ENCODE data around the gene SH3BGR.

Gene SH3BGR

GRCh38 chr21:39527664-39528381, 76.1 kb downstream of the SH3BGR start:
- no peak for TF ChIP-seq ZNF565 (CRISPR knock-in tag; conservative IDR thresholded peaks at IDR 0.05; ENCODE audit: low read depth)
- no peak for TF ChIP-seq ARNTL (CRISPR knock-in tag; IDR thresholded peaks at IDR 0.05; ENCODE audit: borderline replicate concordance, low read depth)
- TF ChIP-seq GLIS3 (CRISPR knock-in tag; IDR thresholded peaks at IDR 0.05), result no peak
- TF ChIP-seq ZNF8 (CRISPR knock-in tag; IDR thresholded peaks at IDR 0.05), result no peak
- no peak for TF ChIP-seq TCF4 (CRISPR knock-in tag; IDR thresholded peaks at IDR 0.05; ENCODE audit: borderline replicate concordance)
- no peak for TF ChIP-seq ZC3H10 (CRISPR knock-in tag; IDR thresholded peaks at IDR 0.05)
- TF ChIP-seq ESRRG (CRISPR knock-in tag; IDR thresholded peaks at IDR 0.05), result no peak
- TF ChIP-seq PPARA (CRISPR knock-in tag; IDR thresholded peaks at IDR 0.05; ENCODE audit: borderline replicate concordance), result no peak
- no peak for TF ChIP-seq CSRNP3 (CRISPR knock-in tag; IDR thresholded peaks at IDR 0.05)
- no peak for TF ChIP-seq BACH2 (CRISPR knock-in tag; IDR thresholded peaks at IDR 0.05; ENCODE audit: borderline replicate concordance)
- TF ChIP-seq CSDC2 (CRISPR knock-in tag; IDR thresholded peaks at IDR 0.05), result no peak
- TF ChIP-seq POU6F1 (CRISPR knock-in tag; IDR thresholded peaks at IDR 0.05; ENCODE audit: borderline replicate concordance, low read depth), result no peak
- TF ChIP-seq TSHZ2 (CRISPR knock-in tag; IDR thresholded peaks at IDR 0.05), result no peak
- no peak for ATAC-seq

GRCh38 chr21:39529026-39529425, 77.3 kb downstream of the SH3BGR start:
- TF ChIP-seq ARNTL (CRISPR knock-in tag; IDR thresholded peaks at IDR 0.05; ENCODE audit: borderline replicate concordance, low read depth), result no peak
- no peak for TF ChIP-seq ESRRG (CRISPR knock-in tag; IDR thresholded peaks at IDR 0.05)
- TF ChIP-seq ZFP30 (CRISPR knock-in tag; IDR thresholded peaks at IDR 0.05), result no peak
- no peak for TF ChIP-seq CSDC2 (CRISPR knock-in tag; IDR thresholded peaks at IDR 0.05)
- no peak for TF ChIP-seq POU6F1 (CRISPR knock-in tag; IDR thresholded peaks at IDR 0.05; ENCODE audit: borderline replicate concordance, low read depth)
- no peak for TF ChIP-seq ZFP3 (CRISPR knock-in tag; IDR thresholded peaks at IDR 0.05)
- TF ChIP-seq ZNF565 (CRISPR knock-in tag; conservative IDR thresholded peaks at IDR 0.05; ENCODE audit: low read depth), result no peak
- TF ChIP-seq SNAI2 (CRISPR knock-in tag; IDR thresholded peaks at IDR 0.05), result no peak
- TF ChIP-seq OSR1 (CRISPR knock-in tag; IDR thresholded peaks at IDR 0.05), result no peak
- TF ChIP-seq RARB (CRISPR knock-in tag; IDR thresholded peaks at IDR 0.05), result no peak
- no peak for TF ChIP-seq GLIS3 (CRISPR knock-in tag; IDR thresholded peaks at IDR 0.05)
- no peak for TF ChIP-seq CREB5 (CRISPR knock-in tag; IDR thresholded peaks at IDR 0.05; ENCODE audit: low read depth)
- no peak for TF ChIP-seq ZC3H10 (CRISPR knock-in tag; IDR thresholded peaks at IDR 0.05)
- TF ChIP-seq ZNF70 (CRISPR knock-in tag; IDR thresholded peaks at IDR 0.05), result no peak
- TF ChIP-seq PATZ1 (CRISPR knock-in tag; IDR thresholded peaks at IDR 0.05; ENCODE audit: borderline replicate concordance), result no peak
- no peak for TF ChIP-seq BACH2 (CRISPR knock-in tag; IDR thresholded peaks at IDR 0.05; ENCODE audit: borderline replicate concordance)
- ATAC-seq, result no peak
